AG04449 (cell line): Measurements from ENCODE around the gene FBXL17.

Experiments
- CTCF ChIA-PET: fragments of 350-600 bp; formaldehyde crosslinking; extraction: SDS; loops from one replicate; lab custom pipeline; 2021; ENCODE audit warnings: antibody characterized with exemption; lab: Yijun Ruan, JAX
- POLR2A ChIA-PET: fragments of 400-600, 350-600 bp; formaldehyde crosslinking; extraction: SDS; loops from one replicate; lab custom pipeline; 2020; ENCODE audit warnings: antibody characterized with exemption, inconsistent platforms; lab: Yijun Ruan, JAX
- DNase-seq: peaks from one replicate; pipeline ENCODE4 v3.0.0-alpha.2; 2010; ENCODE audit warnings: low read depth, low spot score
- H3K4me3 ChIP-seq: 2 replicates; pipeline ENCODE4 v1.5.1; 2011; ENCODE audit warnings: low read depth, mild to moderate bottlenecking, control low read depth, low read length
- TF ChIP-seq, protein P1 (sequence below): IDR thresholded peaks from one replicate; pipeline ENCODE4 v1.5.1; 2011; ENCODE audit warnings: mild to moderate bottlenecking, moderate library complexity, low read length, control low read depth, inconsistent platforms; ENCODE audit not compliant: insufficient read depth; ENCODE audit errors: missing control alignments

FBXL17 gene

GRCh38 chr5:108109059-108109458 lies 272.8 kb downstream of the FBXL17 start:
- DNase-seq, result no peak
- ChIA-PET POLR2A (no interaction called here), CTCF (no interaction called here)
- H3K4me3 ChIP-seq, result no peak overlapping the region
- TF ChIP-seq, protein P1, sequence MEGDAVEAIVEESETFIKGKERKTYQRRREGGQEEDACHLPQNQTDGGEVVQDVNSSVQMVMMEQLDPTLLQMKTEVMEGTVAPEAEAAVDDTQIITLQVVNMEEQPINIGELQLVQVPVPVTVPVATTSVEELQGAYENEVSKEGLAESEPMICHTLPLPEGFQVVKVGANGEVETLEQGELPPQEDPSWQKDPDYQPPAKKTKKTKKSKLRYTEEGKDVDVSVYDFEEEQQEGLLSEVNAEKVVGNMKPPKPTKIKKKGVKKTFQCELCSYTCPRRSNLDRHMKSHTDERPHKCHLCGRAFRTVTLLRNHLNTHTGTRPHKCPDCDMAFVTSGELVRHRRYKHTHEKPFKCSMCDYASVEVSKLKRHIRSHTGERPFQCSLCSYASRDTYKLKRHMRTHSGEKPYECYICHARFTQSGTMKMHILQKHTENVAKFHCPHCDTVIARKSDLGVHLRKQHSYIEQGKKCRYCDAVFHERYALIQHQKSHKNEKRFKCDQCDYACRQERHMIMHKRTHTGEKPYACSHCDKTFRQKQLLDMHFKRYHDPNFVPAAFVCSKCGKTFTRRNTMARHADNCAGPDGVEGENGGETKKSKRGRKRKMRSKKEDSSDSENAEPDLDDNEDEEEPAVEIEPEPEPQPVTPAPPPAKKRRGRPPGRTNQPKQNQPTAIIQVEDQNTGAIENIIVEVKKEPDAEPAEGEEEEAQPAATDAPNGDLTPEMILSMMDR, result no peak

GRCh38 chr5:108104448-108104847 lies 277.4 kb downstream of the FBXL17 start:
- no peak for DNase-seq
- CTCF ChIA-PET, result interaction anchor here (1.2 kb wide), 1 partner anchor 11 kb away, joined by 4 read pairs; no protein-coding TSS in a partner anchor
- no peak overlapping the region for H3K4me3 ChIP-seq
- TF ChIP-seq, protein P1, result no peak
- POLR2A ChIA-PET, result no interaction called here

- TF ChIP-seq, protein P1, result no peak
- H3K4me3 ChIP-seq, result no peak overlapping the region
- DNase-seq, result no peak
- CTCF ChIA-PET, result no interaction called here
- POLR2A ChIA-PET, result no interaction called here
Observed at GRCh38 chr5:108102463-108102862, 279.4 kb downstream of the FBXL17 start.

GRCh38 chr5:108101821-108102220 lies 280.1 kb downstream of the FBXL17 start:
- TF ChIP-seq, protein P1, result no peak
- no peak for DNase-seq
- ChIA-PET CTCF (interaction anchor here (1.2 kb wide), 1 partner anchor 9 kb away, joined by 3 read pairs; no protein-coding TSS in a partner anchor), POLR2A (no interaction called here)
- H3K4me3 ChIP-seq, result no peak overlapping the region

GRCh38 chr5:108101130-108101529 lies 280.8 kb downstream of the FBXL17 start:
- ChIA-PET POLR2A (no interaction called here), CTCF (interaction anchor here (1.2 kb wide), 1 partner anchor 8 kb away, joined by 3 read pairs; no protein-coding TSS in a partner anchor)
- DNase-seq, result no peak
- TF ChIP-seq, protein P1, result no peak
- no peak overlapping the region for H3K4me3 ChIP-seq

- DNase-seq, result no peak
- ChIA-PET POLR2A (no interaction called here), CTCF (interaction anchor here (0.7 to 1.9 kb wide), 2 partner anchors 10 to 205 kb away, joined by 3 to 5 read pairs; no protein-coding TSS in a partner anchor)
- no peak overlapping the region for H3K4me3 ChIP-seq
- TF ChIP-seq, protein P1, result no peak
Observed at GRCh38 chr5:108094800-108095199, 287.1 kb downstream of the FBXL17 start.
